Astrocyte (in vitro differentiated cells and primary cell): Measurements from ENCODE around the gene CENPX. TPM values are rescaled to one million over a fixed set of nuclear protein-coding genes. Genes with fewer than 3 reads are reported as not detected.

Source experiments
- DNase-seq: peaks from one replicate; pipeline ENCODE4 v3.0.0-alpha.2; 2010; ENCODE audit warnings: low read depth
- FAIRE-seq: peaks from 2 replicates; lab custom pipeline; 2011; peaks lifted over from hg19 to GRCh38; lab: Jason Lieb, UNC
- H2AFZ ChIP-seq: 2 replicates; pipeline ENCODE4 v1.6.0; 2012; ENCODE audit warnings: low read depth, low read length, inconsistent platforms
- H3K27ac ChIP-seq: 2 replicates; pipeline ENCODE4 v1.5.1; 2011; ENCODE audit warnings: low read depth, low read length, inconsistent platforms
- H3K27me3 ChIP-seq: 2 replicates; pipeline ENCODE4 v1.6.0; 2011; ENCODE audit warnings: low read length, inconsistent platforms; ENCODE audit not compliant: insufficient read depth
- H3K36me3 ChIP-seq: 2 replicates; pipeline ENCODE4 v1.5.1; 2011; ENCODE audit warnings: low read length, inconsistent platforms; ENCODE audit not compliant: insufficient read depth
- H3K4me1 ChIP-seq: 2 replicates; pipeline ENCODE4 v1.5.1; 2011; ENCODE audit warnings: low read length, inconsistent platforms; ENCODE audit not compliant: insufficient read depth
- H3K4me2 ChIP-seq: 2 replicates; pipeline ENCODE4 v1.6.0; 2012; ENCODE audit warnings: low read length, inconsistent platforms
- H3K4me3 ChIP-seq: 2 replicates; pipeline ENCODE4 v1.5.1; 2011; ENCODE audit warnings: low read depth, mild to moderate bottlenecking, low read length, inconsistent platforms; ENCODE audit not compliant: insufficient read depth
- H3K79me2 ChIP-seq: 2 replicates; pipeline ENCODE4 v1.6.0; 2012; ENCODE audit warnings: mild to moderate bottlenecking, low read length, inconsistent platforms; ENCODE audit not compliant: insufficient read depth
- H3K9ac ChIP-seq: 2 replicates; pipeline ENCODE4 v1.6.0; 2012; ENCODE audit warnings: mild to moderate bottlenecking, low read length, inconsistent platforms
- H3K9me3 ChIP-seq: 2 replicates; pipeline ENCODE4 v1.5.1; 2012; ENCODE audit warnings: low read depth, mild to moderate bottlenecking, low read length, inconsistent platforms; ENCODE audit not compliant: insufficient read depth
- H4K20me1 ChIP-seq: 2 replicates; pipeline ENCODE4 v1.6.0; 2012; ENCODE audit warnings: low read length, inconsistent platforms; ENCODE audit not compliant: insufficient read depth
- H3K27ac Mint-ChIP-seq: one replicate; pipeline ENCODE4 v1.8.0; 2021; ENCODE audit warnings: mild to moderate bottlenecking, mixed read lengths; ENCODE audit not compliant: unreplicated experiment
- H3K27me3 Mint-ChIP-seq: one replicate; pipeline ENCODE4 v1.8.0; 2021; ENCODE audit warnings: low read depth, mixed read lengths; ENCODE audit not compliant: unreplicated experiment
- H3K36me3 Mint-ChIP-seq: one replicate; pipeline ENCODE4 v1.8.0; 2021; ENCODE audit warnings: low read depth, mixed read lengths; ENCODE audit not compliant: unreplicated experiment
- H3K4me1 Mint-ChIP-seq: one replicate; pipeline ENCODE4 v1.8.0; 2021; ENCODE audit warnings: low read depth, mixed read lengths; ENCODE audit not compliant: unreplicated experiment
- H3K4me3 Mint-ChIP-seq: one replicate; pipeline ENCODE4 v1.8.0; 2021; ENCODE audit warnings: mild to moderate bottlenecking, moderate library complexity, mixed read lengths; ENCODE audit not compliant: unreplicated experiment
- H3K9me3 Mint-ChIP-seq: one replicate; pipeline ENCODE4 v1.8.0; 2021; ENCODE audit warnings: mild to moderate bottlenecking, mixed read lengths; ENCODE audit not compliant: unreplicated experiment
- CTCF ChIP-seq: IDR thresholded peaks from 2 replicates; pipeline ENCODE4 v1.5.1; 2011; ENCODE audit warnings: low read depth, mild to moderate bottlenecking, inconsistent platforms, low read length, moderate library complexity; ENCODE audit not compliant: insufficient read depth
- EZH2 ChIP-seq: IDR thresholded peaks from 2 replicates; pipeline ENCODE4 v1.6.1; 2012; ENCODE audit warnings: mild to moderate bottlenecking, low read length, inconsistent platforms; ENCODE audit not compliant: insufficient read depth
- total RNA-seq: library from RNA; stranded (reverse); gene quantifications from 2 replicates; pipeline ENCODE4 v1.2.1, GENCODE V29; 2021

The CENPX gene
- total RNA-seq, 1 donor from 2014 or later, result 26.7 TPM

DNA sequence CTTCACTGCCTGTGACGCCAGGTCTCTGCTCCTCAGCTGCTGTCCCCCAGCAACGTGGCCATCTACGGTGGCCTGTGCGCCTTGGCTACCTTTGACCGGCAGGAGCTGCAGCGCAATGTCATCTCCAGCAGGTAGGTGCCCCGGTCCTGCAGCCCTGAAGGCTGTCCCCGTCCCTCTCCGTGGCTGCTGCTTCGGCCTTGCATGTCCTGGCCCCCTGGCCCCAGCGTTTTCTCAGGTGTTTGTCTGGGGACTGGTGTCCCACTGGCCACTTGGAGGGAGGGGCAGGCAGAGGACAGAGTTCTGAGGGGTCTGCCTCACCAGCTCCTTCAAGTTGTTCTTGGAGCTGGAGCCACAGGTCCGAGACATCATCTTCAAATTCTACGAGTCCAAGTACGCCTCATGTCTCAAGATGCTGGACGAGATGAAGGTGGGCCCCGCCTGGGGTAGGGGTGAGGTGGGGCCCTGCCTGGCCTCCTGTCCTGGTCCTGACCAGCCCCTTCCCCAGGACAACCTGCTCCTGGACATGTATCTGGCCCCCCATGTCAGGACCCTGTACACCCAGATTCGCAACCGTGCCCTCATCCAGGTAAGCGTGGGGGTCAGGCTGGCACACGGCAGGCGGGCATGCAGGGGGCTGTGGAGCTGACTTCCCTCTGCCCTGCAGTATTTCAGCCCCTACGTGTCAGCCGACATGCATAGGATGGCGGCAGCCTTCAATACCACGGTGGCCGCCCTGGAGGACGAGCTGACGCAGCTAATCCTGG, 33.5 kb upstream of the CENPX start:
- Histone ChIP-seq H3K79me2 (peaks cover 34% of the 10 kb centered on the region), H2AFZ (no peak overlapping the region), H3K36me3 (peaks cover 3% of the 10 kb centered on the region), H3K4me3 (no peak overlapping the region), H3K27ac (no peak overlapping the region), H4K20me1 (peaks cover 54% of the 10 kb centered on the region), H3K4me2 (no peak overlapping the region), H3K27me3 (no peaks in the 10 kb centered on the region), H3K9me3 (no peaks in the 10 kb centered on the region), H3K9ac (no peak overlapping the region), H3K4me1 (peaks cover 9% of the 10 kb centered on the region)
- no peak for DNase-seq
- FAIRE-seq, result no peak
- no peaks in the 10 kb centered on the region for H3K4me1 Mint-ChIP-seq
- TF ChIP-seq CTCF (no peak), EZH2 (no peak)
- H3K27me3 Mint-ChIP-seq, result no peaks in the 10 kb centered on the region
- no peak overlapping the region for H3K27ac Mint-ChIP-seq
- no peak overlapping the region for H3K4me3 Mint-ChIP-seq
- peaks cover 3% of the 10 kb centered on the region for H3K36me3 Mint-ChIP-seq
- no peaks in the 10 kb centered on the region for H3K9me3 Mint-ChIP-seq

GRCh38 chr17:82055023-82055964, 32.6 kb upstream of the CENPX start:
- peaks cover 16% of the 10 kb centered on the region for H3K4me1 ChIP-seq
- H3K4me2 ChIP-seq, result no peak overlapping the region
- peaks cover 52% of the 10 kb centered on the region for H4K20me1 ChIP-seq
- Mint-ChIP-seq H3K27ac (no peak overlapping the region), H3K4me3 (no peak overlapping the region), H3K36me3 (peaks cover 2% of the 10 kb centered on the region), H3K9me3 (no peaks in the 10 kb centered on the region), H3K4me1 (peaks cover 5% of the 10 kb centered on the region), H3K27me3 (no peaks in the 10 kb centered on the region)
- H3K79me2 ChIP-seq, result peaks cover 42% of the 10 kb centered on the region
- H2AFZ ChIP-seq, result no peak overlapping the region
- no peaks in the 10 kb centered on the region for H3K27me3 ChIP-seq
- H3K36me3 ChIP-seq, result peaks cover 3% of the 10 kb centered on the region
- FAIRE-seq (no peak), DNase-seq (no peak)
- H3K9ac ChIP-seq, result no peak overlapping the region
- H3K9me3 ChIP-seq, result no peaks in the 10 kb centered on the region
- TF ChIP-seq EZH2 (no peak), CTCF (no peak)
- H3K27ac ChIP-seq, result no peak overlapping the region
- no peak overlapping the region for H3K4me3 ChIP-seq
